Suprapubic skin (tissue), 4 donors: ENCODE data around the gene LRRFIP1. TPM values are rescaled to one million over a fixed set of nuclear protein-coding genes. Genes with fewer than 3 reads are reported as not detected.
A peak's percentile ranks its signal among the peaks of the same experiment; 100 is the strongest.
"Not testable (repeated sequence)": the region's sequence is repeated elsewhere in the genome, so short reads cannot be mapped to it uniquely, and the experiment has no call there.

Source experiments
- DNase-seq, 2 donors: peaks; one replicate each; pipeline ENCODE4 v3.0.0-alpha.2; 2019; ENCODE audit warnings: low spot score in 2 of 2
- H3K27ac ChIP-seq: fragments of 200-600 bp; sonication (generic); one replicate; pipeline ENCODE4 v1.5.1; 2019
- H3K27me3 ChIP-seq: fragments of 200-600 bp; sonication (generic); one replicate; pipeline ENCODE4 v1.5.1; 2019
- H3K36me3 ChIP-seq: fragments of 200-600 bp; sonication (generic); one replicate; pipeline ENCODE4 v1.5.1; 2019
- H3K4me1 ChIP-seq: fragments of 200-600 bp; sonication (generic); one replicate; pipeline ENCODE4 v1.5.1; 2019
- H3K4me3 ChIP-seq: fragments of 200-600 bp; sonication (generic); one replicate; pipeline ENCODE4 v1.5.1; 2019; ENCODE audit warnings: mild to moderate bottlenecking
- H3K9me3 ChIP-seq: fragments of 200-600 bp; sonication (generic); one replicate; pipeline ENCODE4 v1.5.1; 2019
- EP300 ChIP-seq: sonication (generic); formaldehyde crosslinking; IDR thresholded peaks from one replicate; pipeline ENCODE4 v1.6.1; 2017; ENCODE audit warnings: antibody characterized with exemption
- POLR2A ChIP-seq, 2 donors: fragments of 450-650 bp; IDR thresholded peaks; one replicate each; pipeline ENCODE4 v1.6.1; 2017; ENCODE audit warnings: antibody characterized with exemption in 2 of 2, mild to moderate bottlenecking in 2 of 2, moderate library complexity in 2 of 2
- POLR2AphosphoS5 ChIP-seq, 3 donors: sonication (generic); formaldehyde crosslinking; IDR thresholded peaks; one replicate each; pipeline ENCODE4 v1.6.1; 2017; ENCODE audit warnings: antibody characterized with exemption in 3 of 3
- WGBS: methylation state at CpG from one replicate; pipeline ENCODE4 v1.1.5; 2018; 5-methylcytosine and 5-hydroxymethylcytosine counted together
- total RNA-seq, 4 donors: library from RNA; depleted of rRNA; stranded (reverse); fragments of >200 nt; gene quantifications; one replicate each; pipeline ENCODE4 v1.1.0, GENCODE V29; 2016
- TF ChIP-seq, protein P1 (sequence below), 2 donors: fragments of 200-600 bp in 1 of 2; fragments of 450-650 bp in 1 of 2; sonication (generic) in 1 of 2; IDR thresholded peaks; one replicate each; pipeline ENCODE4 v1.5.1; 2016 to 2019; ENCODE audit warnings: antibody characterized with exemption in 2 of 2, mild to moderate bottlenecking in 1 of 2, moderate library complexity in 1 of 2

Gene LRRFIP1
- total RNA-seq, 4 donors from 2014 or later, result 100 to 150 (median 109) TPM

GRCh38 chr2:237772513-237772912, 145.1 kb downstream of the LRRFIP1 start:
- Histone ChIP-seq H3K4me1 (no peaks in the 10 kb centered on the region), H3K27ac (no peak overlapping the region), H3K4me3 (no peak overlapping the region), H3K9me3 (no peaks in the 10 kb centered on the region), H3K27me3 (no peaks in the 10 kb centered on the region), H3K36me3 (peaks cover 75% of the 10 kb centered on the region)
- TF ChIP-seq POLR2AphosphoS5 (IDR thresholded peaks at IDR 0.05), result no peak
- no peak for TF ChIP-seq EP300
- no peak for TF ChIP-seq POLR2A (IDR thresholded peaks at IDR 0.05)
- TF ChIP-seq, protein P1, sequence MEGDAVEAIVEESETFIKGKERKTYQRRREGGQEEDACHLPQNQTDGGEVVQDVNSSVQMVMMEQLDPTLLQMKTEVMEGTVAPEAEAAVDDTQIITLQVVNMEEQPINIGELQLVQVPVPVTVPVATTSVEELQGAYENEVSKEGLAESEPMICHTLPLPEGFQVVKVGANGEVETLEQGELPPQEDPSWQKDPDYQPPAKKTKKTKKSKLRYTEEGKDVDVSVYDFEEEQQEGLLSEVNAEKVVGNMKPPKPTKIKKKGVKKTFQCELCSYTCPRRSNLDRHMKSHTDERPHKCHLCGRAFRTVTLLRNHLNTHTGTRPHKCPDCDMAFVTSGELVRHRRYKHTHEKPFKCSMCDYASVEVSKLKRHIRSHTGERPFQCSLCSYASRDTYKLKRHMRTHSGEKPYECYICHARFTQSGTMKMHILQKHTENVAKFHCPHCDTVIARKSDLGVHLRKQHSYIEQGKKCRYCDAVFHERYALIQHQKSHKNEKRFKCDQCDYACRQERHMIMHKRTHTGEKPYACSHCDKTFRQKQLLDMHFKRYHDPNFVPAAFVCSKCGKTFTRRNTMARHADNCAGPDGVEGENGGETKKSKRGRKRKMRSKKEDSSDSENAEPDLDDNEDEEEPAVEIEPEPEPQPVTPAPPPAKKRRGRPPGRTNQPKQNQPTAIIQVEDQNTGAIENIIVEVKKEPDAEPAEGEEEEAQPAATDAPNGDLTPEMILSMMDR (IDR thresholded peaks at IDR 0.05), result no peak
- 89% methylated on average over 3 of the region's 3 CpGs for WGBS
- no peak for DNase-seq

- Histone ChIP-seq H3K27ac (no peak overlapping the region), H3K9me3 (no peaks in the 10 kb centered on the region), H3K4me1 (no peaks in the 10 kb centered on the region), H3K36me3 (peaks cover 85% of the 10 kb centered on the region), H3K27me3 (no peaks in the 10 kb centered on the region), H3K4me3 (no peak overlapping the region)
- WGBS, result 71% methylated on average over 15 of the region's 15 CpGs
- no peak for DNase-seq
- TF ChIP-seq EP300, result no peak
- no peak for TF ChIP-seq POLR2A (IDR thresholded peaks at IDR 0.05)
- no peak for TF ChIP-seq POLR2AphosphoS5 (IDR thresholded peaks at IDR 0.05)
- TF ChIP-seq, protein P1 (IDR thresholded peaks at IDR 0.05), result no peak
Observed at GRCh38 chr2:237773826-237774225, 146.4 kb downstream of the LRRFIP1 start.

DNA sequence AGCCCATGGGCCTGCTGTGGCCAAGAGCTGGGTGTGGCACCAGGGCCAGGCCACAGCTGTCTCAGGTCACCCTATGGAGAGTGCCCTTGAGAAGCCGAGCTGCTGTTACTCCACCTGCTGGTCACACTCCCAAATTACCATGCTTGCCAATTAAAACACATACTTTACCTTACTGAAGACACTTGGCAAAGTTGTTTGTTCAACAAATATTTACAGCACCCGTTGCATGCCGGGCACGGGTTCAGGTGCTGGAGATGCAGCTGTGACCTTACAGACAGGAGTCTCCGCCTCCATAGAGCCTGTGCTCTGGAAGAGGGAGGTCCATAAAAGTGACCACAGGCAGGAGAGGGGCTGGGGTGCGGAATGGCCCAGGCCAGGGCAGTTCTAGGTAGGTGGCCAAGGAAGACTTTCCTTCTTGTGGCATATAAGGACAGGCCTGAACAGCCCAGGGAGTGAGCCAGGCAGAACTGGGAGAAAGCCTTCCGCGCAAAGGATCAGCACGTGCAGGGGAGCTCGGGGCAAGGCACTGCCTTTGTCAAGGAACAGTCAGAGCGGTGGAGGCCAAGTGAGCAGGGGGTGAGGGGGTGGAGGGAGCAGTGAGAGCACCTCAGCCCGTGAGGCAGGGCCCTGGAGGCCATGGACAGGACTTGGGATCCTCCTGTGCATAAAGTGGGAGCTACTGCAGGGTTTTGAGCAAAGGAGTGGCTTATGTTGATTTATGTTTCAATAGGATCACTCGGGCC, 147.6 kb downstream of the LRRFIP1 start:
- no peak overlapping the region for H3K4me3 ChIP-seq
- H3K27me3 ChIP-seq, result no peaks in the 10 kb centered on the region
- no peak for TF ChIP-seq POLR2AphosphoS5 (IDR thresholded peaks at IDR 0.05)
- no peak for TF ChIP-seq EP300
- TF ChIP-seq, protein P1 (IDR thresholded peaks at IDR 0.05), result peak; percentile 19 to 60
- no peak for TF ChIP-seq POLR2A (IDR thresholded peaks at IDR 0.05)
- H3K36me3 ChIP-seq, result peaks cover 85% of the 10 kb centered on the region
- H3K27ac ChIP-seq, result no peak overlapping the region
- no peaks in the 10 kb centered on the region for H3K9me3 ChIP-seq
- no peaks in the 10 kb centered on the region for H3K4me1 ChIP-seq
- DNase-seq, result peak in 1 of 2 donors; percentile 69
- 82% methylated on average over 13 of the region's 13 CpGs for WGBS

GRCh38 chr2:237779521-237779920, 152.1 kb downstream of the LRRFIP1 start:
- no peak for DNase-seq
- Histone ChIP-seq H3K27ac (no peak overlapping the region), H3K4me3 (no peak overlapping the region), H3K27me3 (no peaks in the 10 kb centered on the region), H3K9me3 (no peaks in the 10 kb centered on the region), H3K36me3 (peaks cover 64% of the 10 kb centered on the region), H3K4me1 (no peaks in the 10 kb centered on the region)
- TF ChIP-seq, protein P1 (IDR thresholded peaks at IDR 0.05), result no peak
- TF ChIP-seq POLR2A (IDR thresholded peaks at IDR 0.05) (no peak), EP300 (no peak), POLR2AphosphoS5 (IDR thresholded peaks at IDR 0.05) (no peak)
- 84% methylated on average over 14 of the region's 14 CpGs for WGBS

DNA sequence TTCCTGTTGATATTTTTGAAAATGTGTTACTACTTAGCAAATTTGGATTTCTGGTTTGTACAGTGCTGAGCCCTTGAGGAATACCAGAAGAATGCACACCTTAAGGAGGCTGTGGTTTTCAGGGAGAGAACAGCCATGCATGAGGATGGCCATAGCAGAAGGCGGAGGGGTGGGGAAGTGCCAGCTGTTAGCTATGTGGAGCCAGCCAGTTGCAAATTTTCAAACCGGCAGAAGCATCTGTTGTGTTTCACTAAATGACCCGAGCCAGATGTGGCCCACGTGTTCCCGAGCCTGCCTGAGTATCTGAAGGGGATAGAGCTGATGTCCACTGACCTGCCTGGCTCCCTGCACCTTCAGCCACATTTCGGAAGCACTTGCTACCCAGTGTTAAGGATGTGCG, 154.8 kb downstream of the LRRFIP1 start:
- DNase-seq, result no peak
- 86% methylated on average over 7 of the region's 7 CpGs for WGBS
- Histone ChIP-seq H3K27me3 (no peaks in the 10 kb centered on the region), H3K9me3 (peaks cover 8% of the 10 kb centered on the region), H3K4me3 (no peak overlapping the region), H3K4me1 (no peaks in the 10 kb centered on the region), H3K27ac (no peak overlapping the region), H3K36me3 (peaks cover 53% of the 10 kb centered on the region)
- TF ChIP-seq POLR2AphosphoS5 (IDR thresholded peaks at IDR 0.05), result no peak
- TF ChIP-seq EP300, result no peak
- no peak for TF ChIP-seq POLR2A (IDR thresholded peaks at IDR 0.05)
- TF ChIP-seq, protein P1 (IDR thresholded peaks at IDR 0.05), result no peak

DNA sequence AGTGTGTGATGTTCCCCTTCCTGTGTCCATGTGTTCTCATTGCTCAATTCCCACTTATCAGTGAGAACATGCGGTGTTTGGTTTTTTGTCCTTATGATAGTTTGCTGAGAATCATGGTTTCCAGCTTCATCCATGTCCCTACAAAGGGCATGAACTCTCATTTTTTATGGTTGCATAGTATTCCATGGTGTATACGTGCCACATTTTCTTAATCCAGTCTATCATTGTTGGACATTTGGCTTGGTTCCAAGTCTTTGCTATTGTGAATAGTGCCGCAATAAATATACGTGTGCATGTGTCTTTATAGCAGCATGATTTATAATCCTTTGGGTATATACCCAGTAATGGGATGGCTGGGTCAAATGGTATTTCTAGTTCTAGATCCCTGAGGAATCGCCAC, 156.3 kb downstream of the LRRFIP1 start:
- H3K27me3 ChIP-seq, H3K4me1 ChIP-seq, H3K27ac ChIP-seq, DNase-seq, H3K9me3 ChIP-seq, H3K4me3 ChIP-seq: not testable (repeated sequence)
- H3K36me3 ChIP-seq, result peaks cover 43% of the 10 kb centered on the region
- 98% methylated on average over 4 of the region's 5 CpGs for WGBS
